Kidney glomerular epithelial cell (primary cell): Measurements from ENCODE around the gene EXD3.
"Not testable (repeated sequence)": the region's sequence is repeated elsewhere in the genome, so short reads cannot be mapped to it uniquely, and the experiment has no call there.

Experiments used
- DNase-seq: peaks from one replicate; lab custom pipeline; 2025; lab: John Stamatoyannopoulos, UW

Gene EXD3

DNA sequence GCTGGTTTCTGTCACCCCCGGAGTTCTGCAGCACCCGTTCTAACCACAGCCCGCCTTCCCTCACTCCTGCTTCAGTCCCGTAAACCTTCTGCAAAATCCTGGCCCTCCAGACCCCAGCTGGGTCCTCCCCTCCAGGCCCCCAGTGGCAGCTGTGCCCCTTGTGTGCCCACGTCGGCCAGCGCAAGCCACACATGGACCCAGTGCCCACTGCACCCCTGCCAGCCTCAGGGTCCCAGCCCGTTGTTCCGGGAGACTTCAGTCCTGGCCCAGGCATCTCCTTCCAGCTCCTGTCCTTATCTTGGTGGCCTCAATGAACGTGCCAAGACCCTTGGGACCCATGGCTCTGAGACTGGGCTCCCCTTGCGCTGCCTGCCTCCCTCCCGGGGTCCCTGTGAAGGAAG is 43.2 kb downstream of the EXD3 start:
- no peak for DNase-seq

DNA sequence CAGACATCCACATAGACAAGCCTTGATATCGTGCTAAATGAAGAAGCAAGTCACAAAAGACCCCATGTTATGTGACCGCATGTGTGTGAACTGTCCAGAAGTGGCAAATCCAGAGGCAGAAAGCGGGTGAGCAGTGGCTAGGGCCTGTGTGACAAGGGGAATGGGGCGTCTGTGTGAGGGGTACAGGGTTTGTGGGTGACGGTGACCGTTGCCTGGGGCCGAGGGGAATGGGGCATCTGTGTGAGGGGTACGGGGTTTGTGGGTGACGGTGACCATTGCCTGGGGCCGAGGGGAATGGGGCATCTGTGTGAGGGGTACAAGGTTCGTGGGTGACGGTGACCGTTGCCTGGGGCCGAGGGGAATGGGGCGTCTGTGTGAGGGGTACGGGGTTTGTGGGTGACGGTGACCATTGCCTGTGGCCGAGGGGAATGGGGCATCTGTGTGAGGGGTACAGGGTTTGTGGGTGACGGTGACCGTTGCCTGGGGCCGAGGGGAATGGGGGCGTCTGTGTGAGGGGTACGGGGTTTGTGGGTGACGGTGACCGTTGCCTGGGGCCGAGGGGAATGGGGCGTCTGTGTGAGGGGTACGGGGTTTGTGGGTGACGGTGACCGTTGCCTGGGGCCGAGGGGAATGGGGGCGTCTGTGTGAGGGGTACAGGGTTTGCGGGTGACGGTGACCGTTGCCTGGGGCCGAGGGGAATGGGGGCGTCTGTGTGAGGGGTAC is 44.1 kb downstream of the EXD3 start:
- not testable (repeated sequence) for DNase-seq

DNA sequence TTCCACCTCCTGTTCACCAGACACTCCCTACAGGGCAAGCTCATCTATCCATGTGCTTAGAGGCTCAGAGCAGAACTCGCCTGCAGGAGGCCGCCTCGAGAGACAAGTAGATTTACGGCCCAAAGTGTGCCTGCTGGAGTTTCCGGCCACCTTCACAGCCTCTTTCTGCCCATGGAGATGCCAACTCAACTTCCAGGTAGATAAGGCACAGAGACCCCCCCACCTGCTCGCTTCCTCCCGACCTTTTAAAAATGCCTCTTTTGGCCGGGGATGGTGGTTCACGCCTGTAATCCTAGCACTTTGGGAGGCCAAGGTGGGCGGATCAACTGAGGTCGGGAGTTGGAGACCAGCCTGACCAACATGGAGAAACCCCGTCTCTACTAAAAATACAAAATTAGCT is 46.6 kb downstream of the EXD3 start:
- no peak for DNase-seq

DNA sequence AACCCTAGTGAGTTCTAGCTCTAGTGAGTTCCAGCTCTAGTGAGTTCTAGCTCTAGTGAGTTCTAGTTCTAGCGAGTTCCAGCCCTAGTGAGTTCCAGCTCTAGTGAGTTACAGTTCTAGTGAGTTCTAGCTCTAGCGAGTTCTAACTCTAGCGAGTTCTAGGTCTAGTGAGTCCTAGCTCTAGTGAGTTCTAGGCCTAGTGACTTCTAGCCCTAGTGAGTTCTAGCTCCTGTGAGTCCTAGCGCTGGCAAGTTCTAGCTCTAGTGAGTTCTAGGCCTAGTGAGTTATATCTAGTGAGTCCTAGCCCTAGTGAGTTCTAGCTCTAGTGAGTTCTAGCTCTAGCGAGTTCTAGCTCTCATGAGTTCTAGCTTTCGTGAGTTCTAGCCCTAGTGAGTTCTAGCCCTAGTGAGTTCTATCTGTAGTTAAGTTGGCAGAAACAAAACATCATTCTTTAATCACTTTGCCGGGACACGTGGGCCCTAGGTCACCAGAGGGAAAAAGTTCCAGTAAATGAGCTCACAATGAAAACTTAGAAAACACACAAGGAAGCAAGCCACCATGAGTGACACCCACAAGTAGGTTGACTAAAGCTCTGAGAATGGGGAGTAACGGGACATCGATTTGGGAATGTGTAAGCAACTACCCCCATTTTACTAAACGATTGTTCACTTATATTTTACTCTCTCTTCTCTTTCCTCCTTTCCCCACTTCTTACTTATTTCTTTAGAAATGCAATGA is 47.5 kb downstream of the EXD3 start:
- DNase-seq = no peak

DNA sequence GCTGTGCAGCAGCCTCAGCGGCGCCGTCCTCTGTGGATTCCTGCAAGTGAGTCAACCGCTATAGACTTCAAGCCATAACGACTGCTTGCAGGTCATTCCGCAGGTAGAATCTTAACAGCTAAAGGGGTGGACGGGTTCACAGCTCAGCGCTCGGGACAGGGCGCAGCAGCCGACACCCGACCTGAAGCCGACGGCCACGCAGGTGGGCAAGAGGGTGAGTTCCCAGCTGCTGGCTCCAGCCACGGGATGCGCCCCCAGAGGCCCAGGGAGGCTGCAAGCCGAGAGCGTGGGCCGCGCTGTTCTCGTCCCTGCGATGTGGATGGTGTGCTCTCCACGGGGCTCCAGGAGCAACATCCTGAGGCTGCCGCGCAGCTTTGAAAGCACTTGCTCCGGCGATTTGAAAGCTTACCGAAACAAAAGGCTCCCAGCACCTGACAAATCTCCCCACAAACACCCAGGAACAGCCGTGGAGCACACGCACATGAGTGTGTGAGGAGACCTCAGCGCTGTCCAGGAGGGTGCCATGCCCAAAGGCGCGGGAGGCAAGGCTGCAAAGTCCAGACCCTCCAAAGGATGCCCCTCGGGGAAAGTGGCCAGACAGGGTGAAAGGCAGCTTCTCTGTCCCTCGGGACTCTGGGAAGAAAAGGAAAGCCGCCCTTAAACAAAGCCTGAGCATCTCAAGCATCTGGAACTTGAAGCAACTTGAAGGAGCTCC is 48.7 kb downstream of the EXD3 start:
- no peak for DNase-seq

DNA sequence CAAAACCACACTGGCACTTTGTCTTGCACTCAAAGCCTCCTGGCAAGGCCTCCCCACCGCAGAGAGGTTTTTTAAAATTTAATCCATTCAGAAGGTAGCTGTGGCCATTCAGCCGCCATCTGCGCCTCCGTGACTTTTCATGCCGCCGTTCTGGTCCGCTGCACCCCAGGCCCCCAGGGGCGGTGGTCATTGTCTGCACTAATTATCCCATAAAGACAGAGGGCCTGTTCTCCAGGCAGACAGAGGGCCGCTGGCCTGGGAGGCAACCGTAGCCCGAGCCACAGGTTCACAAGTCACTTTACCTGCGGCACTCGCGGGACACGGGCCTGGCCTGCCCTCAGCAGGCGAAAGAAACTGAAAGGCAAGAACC is 49.4 kb downstream of the EXD3 start:
- no peak for DNase-seq

DNA sequence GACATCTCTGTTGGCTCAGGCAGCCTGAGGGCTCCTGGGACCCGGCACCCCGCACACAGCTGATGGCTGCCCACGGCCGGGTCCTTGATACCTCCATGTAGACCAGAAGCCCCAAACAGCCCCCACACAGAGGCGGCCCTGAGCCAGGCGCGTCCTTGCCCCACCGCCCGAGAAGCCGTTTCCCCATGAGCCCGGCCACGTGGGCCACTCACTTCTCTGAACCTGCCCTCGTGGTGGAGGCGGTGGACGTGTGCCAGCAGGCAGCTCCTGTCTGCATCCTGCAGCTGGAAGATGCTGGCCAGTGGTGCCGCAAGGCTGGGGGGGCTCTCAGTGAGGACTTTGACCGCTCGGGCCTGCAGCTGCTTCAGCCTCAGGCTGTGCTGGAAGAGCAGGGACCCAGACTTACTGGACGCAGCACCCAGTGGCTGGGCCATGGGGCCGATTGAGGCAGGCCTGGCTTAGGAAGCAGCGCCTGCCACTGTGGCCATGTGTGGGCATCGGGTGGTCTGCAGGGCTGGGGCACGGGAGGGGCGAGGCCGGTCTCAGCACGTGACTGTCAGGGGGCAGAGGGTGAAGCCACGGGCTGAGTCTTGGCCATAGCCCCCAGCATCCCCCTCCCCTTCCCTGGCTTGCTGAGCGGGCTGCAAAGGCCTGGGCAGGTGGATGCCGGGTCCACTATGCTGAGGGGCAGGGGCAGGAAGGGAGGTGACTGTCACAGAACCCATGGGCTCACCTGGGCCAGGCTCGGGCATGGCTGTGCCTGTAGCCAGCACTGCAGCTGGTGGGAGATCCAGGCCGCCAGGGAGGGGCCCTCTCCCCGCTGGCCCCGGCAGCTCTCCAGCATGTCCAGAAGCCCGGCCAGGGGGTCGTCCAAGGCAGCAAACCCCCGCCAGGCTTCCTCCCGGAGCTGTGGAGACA is 50.0 kb downstream of the EXD3 start:
- DNase-seq = no peak

DNA sequence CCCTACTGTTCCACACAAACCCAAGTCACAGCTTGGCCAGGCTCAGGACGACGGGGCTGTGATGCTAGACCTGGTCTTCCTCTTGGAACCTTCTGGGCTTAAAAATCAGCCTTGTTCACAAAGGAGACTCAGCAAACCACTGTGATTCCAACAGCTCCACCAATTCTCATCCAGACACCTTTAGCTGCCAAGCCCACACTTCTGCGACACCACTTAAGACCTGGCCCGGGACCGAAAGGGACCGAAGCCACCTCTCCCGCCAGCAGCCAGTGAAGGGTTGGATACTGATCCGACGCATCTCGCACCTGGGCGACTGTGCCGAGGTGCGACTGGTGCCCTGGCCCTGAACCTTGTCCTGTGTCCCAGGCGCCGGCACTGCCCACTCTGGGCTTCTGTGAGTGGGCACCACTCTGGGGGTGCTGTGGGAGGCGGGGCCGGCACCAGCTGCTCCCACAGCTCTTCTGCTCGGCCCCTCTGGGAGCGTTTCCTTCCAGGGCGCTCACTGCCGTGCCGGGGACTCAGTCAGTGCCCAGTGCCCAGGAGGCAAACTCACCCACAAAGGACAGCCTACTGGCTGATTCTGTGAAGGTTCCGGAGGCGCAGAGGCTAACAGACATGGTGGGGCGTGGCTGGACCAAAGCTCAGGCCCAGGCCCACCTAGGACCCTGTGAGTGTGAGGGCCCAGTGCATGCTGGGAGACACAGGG is 50.9 kb downstream of the EXD3 start:
- no peak for DNase-seq

DNA sequence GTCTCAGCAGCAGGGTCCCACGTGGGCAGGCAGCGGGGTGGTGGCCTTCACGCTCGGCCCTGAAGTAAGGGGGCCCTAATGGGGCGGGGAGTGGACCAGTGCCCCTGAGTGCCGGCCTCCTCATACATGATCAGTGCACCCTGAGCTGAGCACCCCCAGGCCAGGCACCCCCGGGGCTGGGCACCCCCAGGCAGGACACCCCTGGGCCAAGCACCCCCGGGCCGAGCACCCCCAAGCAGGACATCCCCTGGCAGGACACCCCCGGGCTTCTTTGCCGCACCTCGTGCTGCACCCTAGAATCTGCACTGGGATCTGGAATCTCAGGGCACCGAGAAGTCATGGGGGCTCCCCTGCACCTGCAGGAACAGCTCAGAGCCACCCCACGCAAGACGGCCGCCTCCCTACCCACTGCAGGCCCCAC is 51.4 kb downstream of the EXD3 start:
- no peak for DNase-seq

DNA sequence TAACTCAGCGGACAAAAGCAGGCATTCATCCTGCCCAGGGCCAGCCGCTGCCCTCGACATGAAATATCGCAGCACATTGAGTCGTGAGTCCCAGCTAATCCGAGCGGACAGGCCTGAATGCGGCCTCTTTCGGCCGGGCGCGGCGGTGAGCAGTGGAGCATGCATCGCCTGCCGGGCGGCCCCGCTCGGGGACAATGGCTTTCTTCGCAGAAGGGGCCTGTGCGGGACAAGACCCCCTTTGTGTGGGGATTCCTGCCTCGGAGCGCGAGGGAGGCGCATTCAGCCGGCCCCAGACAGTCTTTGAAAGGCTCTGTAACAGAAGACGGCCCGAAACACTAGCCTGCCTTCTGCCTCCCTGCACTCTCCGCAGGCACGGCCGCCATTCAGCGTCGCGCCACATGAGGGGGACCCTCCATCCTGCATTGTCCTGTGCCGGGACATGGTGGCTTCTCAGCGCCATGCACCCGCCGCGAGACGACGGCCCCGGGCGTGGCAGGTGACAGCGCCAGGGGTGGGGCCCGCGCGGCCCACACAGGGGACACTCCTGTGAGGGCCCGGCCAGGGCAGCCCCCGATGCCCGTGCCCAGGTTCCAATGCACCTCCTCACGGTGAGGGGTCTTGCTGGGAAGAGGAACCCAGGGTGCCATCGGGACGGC is 52.0 kb downstream of the EXD3 start:
- DNase-seq = no peak

DNA sequence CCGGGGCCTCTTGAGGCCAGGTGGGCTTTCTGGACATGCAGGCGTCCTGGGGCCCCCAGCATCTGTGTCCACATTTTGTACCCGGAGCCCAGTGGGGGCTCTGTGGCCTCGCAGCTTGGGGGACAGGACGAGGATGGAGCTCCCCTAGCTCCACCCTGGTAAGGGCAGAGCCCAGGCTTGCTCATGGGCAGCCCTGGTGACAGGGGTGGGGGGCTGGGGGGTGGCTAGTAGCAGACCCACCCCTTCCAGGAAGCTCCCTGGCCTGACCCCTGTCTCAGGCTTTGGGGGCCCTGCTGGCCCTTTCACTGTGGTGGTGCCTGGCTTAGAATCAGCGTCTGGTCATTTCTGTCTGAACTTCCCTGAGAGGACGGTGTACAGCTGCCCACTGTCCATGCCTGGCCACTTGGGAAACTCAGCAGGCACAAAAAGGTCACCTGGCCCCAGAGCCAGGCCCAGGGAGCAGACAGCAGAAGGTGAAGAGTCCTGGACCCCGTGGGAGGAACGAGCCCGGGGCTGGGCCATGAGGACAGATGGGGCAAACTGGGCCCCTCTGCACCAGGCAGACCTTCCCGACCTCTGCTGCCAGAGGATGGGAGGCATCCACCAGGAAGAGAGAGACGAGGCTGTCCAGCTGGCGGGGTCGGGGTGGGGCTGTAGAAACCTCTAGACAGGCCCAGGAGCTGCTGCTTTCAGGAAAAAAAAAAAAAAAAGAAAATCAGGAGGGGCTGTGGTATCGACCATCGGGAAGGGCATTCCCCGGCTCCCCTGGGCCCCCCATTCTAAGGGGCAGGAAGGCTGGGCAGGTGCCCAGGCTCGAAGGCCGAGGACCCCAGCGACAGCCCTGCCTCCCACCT is 52.8 kb downstream of the EXD3 start:
- no peak for DNase-seq

DNA sequence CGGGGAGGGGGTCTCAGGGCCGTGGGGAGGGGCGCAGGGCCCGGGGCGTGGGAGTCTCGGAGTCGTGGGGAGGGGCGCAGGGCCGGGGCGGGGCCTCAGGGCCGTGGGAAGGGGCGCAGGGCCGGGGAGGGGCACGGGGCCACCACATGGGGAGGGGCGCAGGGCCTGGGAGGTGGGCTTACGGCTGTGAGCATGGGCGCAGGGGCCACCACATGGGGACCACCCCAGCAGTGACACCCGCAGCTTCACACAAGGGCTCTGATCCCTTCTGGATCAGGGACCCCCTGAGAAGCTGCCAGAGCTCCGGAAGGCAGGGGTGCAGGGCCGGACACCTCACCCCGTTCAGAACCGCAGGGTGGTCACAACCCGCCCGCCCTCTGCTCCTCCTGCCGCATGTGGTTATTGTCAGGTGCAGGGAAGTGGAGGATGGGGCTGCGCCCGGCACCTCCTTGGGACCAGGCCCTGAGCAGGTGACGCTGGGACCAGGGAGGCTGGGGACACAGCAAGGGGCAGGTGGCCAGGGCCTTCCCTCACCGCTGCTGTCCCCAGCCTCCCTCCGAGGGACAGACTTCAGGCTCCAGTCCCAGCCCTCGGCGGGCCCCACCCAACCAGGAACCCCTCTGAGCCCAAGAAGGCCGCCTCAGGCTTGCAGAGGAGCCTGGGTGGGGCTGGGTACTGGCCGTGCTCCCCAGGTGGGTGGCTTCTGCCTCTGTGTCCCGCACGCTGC is 53.7 kb downstream of the EXD3 start:
- DNase-seq = no peak

DNA sequence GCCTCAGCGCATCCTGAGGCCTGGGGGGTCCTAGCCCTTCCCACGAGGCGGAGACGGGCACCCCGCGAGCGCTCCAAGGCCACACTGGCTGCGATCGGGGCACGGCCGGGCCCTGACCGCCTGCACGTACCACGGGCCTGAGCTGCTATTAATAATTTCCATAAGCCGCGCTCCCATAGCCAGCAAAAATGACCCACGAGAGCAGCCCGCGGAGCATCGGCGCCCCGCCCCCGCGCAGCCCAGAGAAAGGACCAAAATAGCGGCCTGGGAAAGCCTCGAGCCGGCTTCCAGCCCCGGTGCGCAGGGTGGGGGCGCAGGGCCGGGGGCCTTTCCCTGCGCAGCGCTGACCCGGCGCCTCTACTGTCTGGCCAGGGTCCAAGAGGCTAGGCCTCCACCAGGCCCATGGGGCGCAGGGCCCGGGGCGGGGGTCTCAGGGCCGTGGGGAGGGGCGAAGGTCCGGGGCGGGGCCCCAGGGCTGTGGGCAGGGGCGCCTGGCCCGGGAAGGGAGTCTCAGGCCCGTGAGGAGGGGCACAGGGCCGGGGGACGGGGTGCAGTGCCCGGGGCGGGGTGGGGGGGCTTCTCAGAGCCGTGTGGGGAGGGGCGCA is 54.4 kb downstream of the EXD3 start:
- no peak for DNase-seq

DNA sequence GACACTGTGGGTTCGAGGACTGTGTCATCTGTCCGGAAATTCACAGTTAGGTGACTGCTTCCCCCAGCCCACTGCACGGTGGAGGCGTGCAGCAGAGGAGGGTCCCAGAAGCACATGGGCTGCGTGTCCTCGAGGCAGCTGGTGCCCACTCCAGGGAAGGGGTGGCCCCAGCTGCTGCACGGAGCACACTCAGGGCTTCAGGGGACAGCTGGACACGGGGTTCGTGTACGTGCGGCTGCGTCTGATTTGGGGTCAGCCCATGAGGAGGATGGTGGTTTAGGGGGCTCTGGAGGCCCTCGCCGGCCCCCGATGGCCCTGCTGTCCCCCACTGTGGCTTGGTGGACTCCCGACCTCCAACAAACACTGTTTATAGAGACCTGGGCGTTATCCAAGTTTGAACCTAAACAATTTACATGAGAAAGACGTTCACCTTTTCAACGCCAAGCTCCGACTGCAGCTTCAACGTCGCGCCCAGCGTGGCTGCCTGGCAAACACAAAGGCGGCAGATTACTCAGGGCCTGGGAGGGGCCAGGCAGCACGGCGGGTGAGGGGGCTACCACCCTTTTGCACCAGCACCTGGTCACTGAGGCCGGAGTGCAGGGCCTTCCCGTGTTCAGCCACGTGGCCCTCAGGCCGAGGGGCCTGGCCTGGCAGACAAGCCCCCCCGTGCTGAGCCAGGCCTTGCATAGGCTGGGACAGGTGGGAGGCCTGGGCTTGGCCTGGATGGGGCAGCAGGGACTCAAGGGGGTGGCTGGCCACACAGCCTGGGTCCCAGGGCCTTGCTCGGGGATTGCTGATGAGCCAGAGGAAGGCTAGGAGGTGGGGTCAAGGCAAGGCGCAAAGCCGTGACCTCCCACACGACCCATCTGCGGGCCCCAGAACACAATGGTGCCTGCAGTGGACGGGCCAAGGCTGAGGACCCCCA is 55.2 kb downstream of the EXD3 start:
- no peak for DNase-seq

DNA sequence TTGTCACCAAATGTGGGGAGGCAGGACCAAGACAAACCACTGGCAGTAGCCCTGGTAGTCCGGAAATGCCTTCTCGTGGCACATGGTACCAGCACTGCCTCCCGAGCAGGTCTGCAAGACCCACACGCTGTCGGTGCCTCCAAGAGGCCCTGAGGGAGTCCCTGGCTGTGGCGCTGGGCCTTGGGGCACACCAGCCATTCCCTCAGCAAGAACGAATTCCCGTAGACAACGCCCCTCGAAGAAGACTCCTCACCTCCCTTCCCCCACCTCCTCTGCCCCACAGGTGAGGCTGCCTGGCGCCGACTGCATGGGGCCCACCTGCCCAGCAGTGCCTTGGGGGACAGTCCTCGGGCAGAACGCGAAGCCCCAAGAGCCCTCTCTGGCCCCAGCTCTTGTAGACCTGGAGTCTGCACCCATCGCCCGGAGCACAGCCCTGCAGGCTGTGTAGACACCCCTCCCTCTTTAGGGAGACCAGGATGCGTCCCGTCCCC is 56.0 kb downstream of the EXD3 start:
- DNase-seq = no peak

DNA sequence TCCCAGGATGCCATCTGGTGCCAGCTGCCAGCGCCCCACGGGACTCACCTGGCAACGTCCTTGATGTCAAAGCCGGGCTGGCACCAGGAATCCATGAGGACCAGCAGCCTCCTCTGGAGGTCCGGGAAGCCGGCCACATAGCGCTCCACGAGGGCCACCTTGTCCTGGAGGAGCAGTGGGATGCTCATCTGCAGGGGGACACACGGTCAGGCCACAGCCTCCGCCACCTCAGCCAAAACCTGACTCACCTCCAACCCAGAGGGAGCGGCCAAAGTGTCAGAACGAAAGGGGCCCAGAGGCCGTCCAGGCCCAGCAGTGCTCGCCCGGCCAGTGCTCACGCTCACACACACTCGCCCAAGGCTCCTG is 56.5 kb downstream of the EXD3 start:
- DNase-seq = no peak

DNA sequence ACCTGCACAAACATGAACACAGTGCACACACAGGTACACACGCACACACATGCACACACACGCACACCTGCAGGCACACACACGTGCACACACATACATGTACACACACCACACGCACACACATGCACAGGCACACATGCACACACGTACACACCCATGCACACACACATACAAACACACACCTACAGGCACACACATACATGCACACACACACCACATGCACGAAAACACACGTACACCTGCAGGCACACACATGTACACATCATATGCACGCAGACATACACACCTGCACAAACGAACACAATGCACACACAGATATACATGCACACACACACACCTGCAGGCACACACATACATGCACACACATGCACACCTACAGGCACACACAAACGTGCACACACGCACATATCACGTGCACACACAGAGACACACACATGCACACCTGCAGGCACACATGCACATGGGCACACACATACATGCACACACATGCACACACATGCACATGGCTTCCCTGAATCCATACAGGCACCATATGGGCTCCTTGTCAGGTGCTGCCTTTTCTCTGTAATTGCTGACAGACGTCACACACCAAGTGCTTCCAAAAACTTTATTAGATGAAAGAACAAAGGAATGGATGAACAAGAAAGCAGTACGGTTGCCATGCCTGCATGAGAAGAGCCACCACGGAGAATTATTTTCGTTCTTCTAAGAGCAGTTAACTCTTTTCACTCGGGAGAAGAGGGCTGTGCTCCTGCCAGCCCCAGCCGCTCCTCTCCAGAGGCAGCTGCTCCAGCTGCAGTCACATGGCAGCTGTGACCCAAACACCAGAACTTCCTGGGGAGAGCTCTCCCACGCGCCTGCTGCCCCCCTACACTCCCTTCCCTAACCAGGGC is 57.2 kb downstream of the EXD3 start:
- no peak for DNase-seq
